ENCODE measurements around the gene CORIN.
A peak's percentile ranks its signal among the peaks of the same experiment; 100 is the strongest.
"Not testable (repeated sequence)": the region's sequence is repeated elsewhere in the genome, so short reads cannot be mapped to it uniquely, and the experiment has no call there.

The CORIN gene

DNA sequence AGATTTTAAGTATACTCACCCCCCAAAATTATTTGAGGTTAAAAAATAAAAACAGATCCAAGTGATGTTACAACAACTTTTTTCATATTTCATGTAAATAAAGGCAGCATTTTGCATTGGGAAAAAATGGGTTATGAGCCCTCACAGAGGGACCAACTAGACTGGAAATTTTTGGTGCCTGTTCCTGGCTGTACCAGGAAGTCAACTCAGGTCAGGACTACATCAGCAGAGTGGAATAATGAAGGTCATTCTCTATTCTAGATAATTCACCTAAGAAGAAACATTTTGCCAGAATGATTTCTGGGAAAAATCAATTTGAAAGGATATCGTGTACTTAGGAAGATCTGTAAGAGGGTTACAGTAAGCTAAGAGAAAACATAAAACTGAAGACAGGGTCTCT lies 66.8 kb downstream of the CORIN start:
- Histone ChIP-seq H3K27ac (no peak overlapping the region), H3K4me1 (peaks cover 0 to 2% (median 0%) of the 10 kb centered on the region in 10 experiments; a peak in 1 of 20 replicates), H3K9me3 (replicated peaks in 1 of 11) (peaks cover 0 to 4% (median 0%) of the 10 kb centered on the region in 11 experiments; a peak in 2 of 22 replicates), H4K20me1 (no peaks in the 10 kb centered on the region), H3K27me3 (no peaks in the 10 kb centered on the region), H3K4me3 (no peak overlapping the region), H3K36me3 (no peaks in the 10 kb centered on the region), H3K9ac (no peak overlapping the region), H3K4me2 (no peak overlapping the region)
- no peak for TF ChIP-seq Cebpa-rat (IDR thresholded peaks at IDR 0.05)

DNA sequence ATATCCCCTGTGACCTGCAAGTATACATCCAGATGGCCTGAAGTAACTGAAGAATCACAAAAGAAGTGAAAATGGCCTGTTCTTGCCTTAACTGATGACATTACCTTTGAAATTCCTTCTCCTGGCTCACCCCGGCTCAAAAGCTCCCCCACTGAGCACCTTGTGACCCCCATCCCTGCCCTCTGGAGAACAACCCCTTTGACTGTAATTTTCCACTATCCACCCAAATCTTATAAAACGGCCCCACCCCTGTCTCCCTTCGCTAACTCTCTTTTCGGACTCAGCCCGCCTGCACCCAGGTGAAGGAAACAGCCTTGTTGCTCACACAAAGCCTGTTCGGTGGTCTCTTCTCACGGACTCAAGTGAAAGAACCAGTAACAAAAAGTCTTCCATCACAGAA lies 69.9 kb downstream of the CORIN start:
- not testable (repeated sequence) for H3K27me3 ChIP-seq; H3K4me1 ChIP-seq; H3K9me3 ChIP-seq (replicated peaks in 1 of 11); H3K36me3 ChIP-seq; H3K4me3 ChIP-seq; H3K4me2 ChIP-seq; H4K20me1 ChIP-seq; H3K27ac ChIP-seq; H3K9ac ChIP-seq

DNA sequence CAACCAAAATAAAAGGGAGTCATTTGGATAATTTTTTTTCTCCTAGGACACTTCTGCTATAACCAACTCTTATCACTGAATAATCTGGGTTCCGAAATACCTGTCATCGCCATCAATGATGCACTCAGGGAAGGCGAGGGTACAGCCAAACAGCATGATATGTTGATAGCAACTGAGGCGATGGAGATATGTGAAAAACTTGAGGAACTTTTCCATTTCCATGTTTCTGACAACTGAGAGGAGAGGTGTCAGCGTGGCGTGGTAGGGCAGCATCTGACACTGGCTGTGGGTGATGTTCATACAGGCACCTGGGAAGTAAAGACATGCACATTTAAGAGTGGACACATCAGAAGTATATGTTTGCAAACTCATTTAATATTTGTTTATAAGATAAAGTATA lies 74.6 kb downstream of the CORIN start:
- Histone ChIP-seq H3K36me3 (no peaks in the 10 kb centered on the region), H3K9me3 (replicated peaks in 1 of 11) (peaks cover 7 to 18% (median 9%) of the 10 kb centered on the region in 11 experiments; a peak in 18 of 22 replicates), H3K4me2 (no peak overlapping the region), H3K4me1 (no peaks in the 10 kb centered on the region), H4K20me1 (no peaks in the 10 kb centered on the region), H3K4me3 (no peak overlapping the region), H3K27me3 (no peaks in the 10 kb centered on the region), H3K27ac (no peak overlapping the region), H3K9ac (no peak overlapping the region)
- TF ChIP-seq Cebpa-rat (IDR thresholded peaks at IDR 0.05): no peak

DNA sequence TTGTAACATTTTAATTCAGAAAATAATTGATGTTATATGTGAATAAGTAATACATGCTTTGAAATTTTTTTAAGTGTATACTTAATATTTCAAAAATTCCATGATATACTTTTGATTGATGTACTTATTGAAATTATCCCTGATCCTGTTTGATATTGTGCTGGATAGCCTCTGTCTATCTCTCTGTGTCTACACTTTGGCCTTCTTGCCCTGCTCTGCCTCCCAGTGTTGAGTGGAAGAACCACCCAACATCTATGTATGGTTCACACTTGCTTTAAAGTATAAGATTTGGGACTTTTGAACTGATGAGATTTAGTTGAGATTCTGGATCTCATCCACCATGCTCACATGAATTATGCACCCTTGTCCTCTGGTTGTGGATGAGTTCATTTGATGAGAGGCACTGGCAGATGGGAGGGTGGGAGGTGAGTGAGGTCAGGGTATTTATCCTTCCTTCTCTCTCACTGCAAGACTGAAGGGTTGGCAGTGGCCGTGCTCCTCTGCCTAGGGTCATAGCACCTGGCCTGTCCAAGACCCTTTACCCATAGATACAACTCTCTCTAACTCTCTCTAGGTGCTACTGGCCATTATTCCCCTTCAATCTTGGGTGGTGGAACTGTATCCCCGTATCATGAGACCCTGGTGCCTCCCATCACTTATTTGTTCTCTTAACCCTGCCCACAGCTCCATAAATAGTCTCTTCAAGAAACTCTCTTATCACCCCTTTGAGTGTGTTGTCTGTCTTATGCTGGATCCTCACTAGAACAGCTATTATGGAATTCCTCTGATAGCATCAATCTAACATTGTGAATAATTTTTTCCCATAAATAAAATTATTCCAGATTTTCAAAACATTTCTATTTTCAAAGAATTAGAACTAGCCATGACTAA lies 75.2 kb downstream of the CORIN start:
- H3K27ac ChIP-seq: no peak overlapping the region
- H3K4me1 ChIP-seq: no peaks in the 10 kb centered on the region
- no peaks in the 10 kb centered on the region for H3K27me3 ChIP-seq
- no peak overlapping the region for H3K4me2 ChIP-seq
- H3K9ac ChIP-seq: no peak overlapping the region
- H3K36me3 ChIP-seq: no peaks in the 10 kb centered on the region
- peaks cover 8 to 22% (median 11%) of the 10 kb centered on the region in 11 experiments; a peak in 18 of 22 replicates for H3K9me3 ChIP-seq (replicated peaks in 1 of 11)
- H4K20me1 ChIP-seq: no peaks in the 10 kb centered on the region
- no peak for TF ChIP-seq Cebpa-rat (IDR thresholded peaks at IDR 0.05)
- H3K4me3 ChIP-seq: no peak overlapping the region

DNA sequence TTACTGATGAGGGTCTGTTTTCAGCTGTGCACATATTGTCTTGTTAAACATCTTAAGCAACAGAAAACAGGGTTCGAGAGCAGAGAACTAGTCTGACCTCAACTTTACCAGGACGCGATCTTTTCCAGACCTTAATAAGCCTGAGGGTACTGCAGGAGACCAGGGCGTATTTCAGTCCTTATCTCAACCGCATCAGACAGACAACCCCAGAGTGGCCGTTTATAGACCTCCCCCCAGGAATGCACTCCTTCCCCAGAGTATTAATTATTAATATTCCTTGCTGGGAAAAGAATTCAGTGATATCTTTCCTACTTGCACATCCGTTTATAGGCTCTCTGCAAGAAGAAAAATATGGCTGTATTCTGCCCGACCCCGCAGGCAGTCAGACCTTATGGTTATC lies 84.6 kb downstream of the CORIN start:
- not testable (repeated sequence) for H4K20me1 ChIP-seq, H3K27me3 ChIP-seq, H3K9ac ChIP-seq, H3K4me2 ChIP-seq, H3K4me3 ChIP-seq, H3K27ac ChIP-seq, H3K36me3 ChIP-seq
- Histone ChIP-seq H3K9me3 (replicated peaks in 1 of 11) (peaks cover 21 to 36% (median 28%) of the 10 kb centered on the region in 11 experiments), H3K4me1 (peaks cover 0 to 22% (median 15%) of the 10 kb centered on the region in 10 experiments; a peak in 11 of 20 replicates)

DNA sequence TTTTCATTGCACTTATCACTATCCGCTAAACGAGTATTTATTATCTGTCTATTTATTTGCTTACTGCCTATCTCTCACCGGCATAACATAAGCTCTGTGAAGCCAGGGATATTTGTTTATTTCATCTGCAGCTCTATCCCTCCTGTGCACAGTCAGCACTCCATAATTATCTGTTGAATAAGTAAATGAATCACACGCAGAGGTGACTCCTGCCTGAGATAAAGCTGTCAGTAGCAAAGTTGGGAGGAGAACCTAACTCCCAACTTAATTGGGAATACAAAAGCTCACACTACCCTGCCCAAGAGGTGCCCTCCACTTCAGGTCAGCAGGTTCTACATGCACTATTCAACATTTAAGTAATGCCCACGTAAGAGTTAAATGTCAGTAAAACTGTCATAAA lies 85.7 kb downstream of the CORIN start:
- no peak for TF ChIP-seq Cebpa-rat (IDR thresholded peaks at IDR 0.05)
- Histone ChIP-seq H3K4me3 (no peak overlapping the region), H3K9me3 (replicated peaks in 1 of 11) (peaks cover 19 to 31% (median 26%) of the 10 kb centered on the region in 11 experiments), H3K27ac (no peak overlapping the region), H3K36me3 (no peaks in the 10 kb centered on the region), H4K20me1 (no peaks in the 10 kb centered on the region), H3K4me1 (peaks cover 0 to 22% (median 15%) of the 10 kb centered on the region in 10 experiments; a peak in 11 of 20 replicates), H3K27me3 (no peaks in the 10 kb centered on the region), H3K4me2 (no peak overlapping the region), H3K9ac (no peak overlapping the region)

DNA sequence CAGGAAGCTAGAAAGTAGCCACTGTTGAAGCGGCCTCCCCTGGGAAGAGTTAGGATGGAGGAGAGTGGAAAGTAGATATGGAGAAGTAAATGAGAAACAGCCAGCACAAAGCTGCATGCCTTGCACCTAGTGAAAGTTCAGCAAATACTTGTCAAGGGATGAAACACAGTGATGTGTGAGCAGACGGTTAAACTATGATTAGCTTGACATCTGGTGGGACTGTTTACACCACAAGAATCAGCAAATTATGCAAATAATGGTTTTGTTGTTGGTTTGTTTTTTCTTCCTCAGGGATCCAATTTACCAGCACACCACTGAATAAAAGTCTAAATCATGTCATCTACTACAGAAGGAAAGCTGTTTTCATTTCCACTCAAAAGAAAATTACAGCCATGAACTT lies 87.1 kb downstream of the CORIN start:
- H3K4me2 ChIP-seq: peak overlapping the region in 8 of 11 experiments; percentile 0 to 68 (median 46); a peak in 14 of 22 replicates
- no peaks in the 10 kb centered on the region for H3K36me3 ChIP-seq
- H3K4me1 ChIP-seq: peaks cover 0 to 22% (median 15%) of the 10 kb centered on the region in 10 experiments; a peak in 11 of 20 replicates
- no peaks in the 10 kb centered on the region for H3K27me3 ChIP-seq
- no peak overlapping the region for H3K9ac ChIP-seq
- no peak overlapping the region for H3K4me3 ChIP-seq
- H3K9me3 ChIP-seq (replicated peaks in 1 of 11): peaks cover 19 to 31% (median 26%) of the 10 kb centered on the region in 11 experiments
- no peak for TF ChIP-seq Cebpa-rat (IDR thresholded peaks at IDR 0.05)
- H3K27ac ChIP-seq: no peak overlapping the region
- no peaks in the 10 kb centered on the region for H4K20me1 ChIP-seq

DNA sequence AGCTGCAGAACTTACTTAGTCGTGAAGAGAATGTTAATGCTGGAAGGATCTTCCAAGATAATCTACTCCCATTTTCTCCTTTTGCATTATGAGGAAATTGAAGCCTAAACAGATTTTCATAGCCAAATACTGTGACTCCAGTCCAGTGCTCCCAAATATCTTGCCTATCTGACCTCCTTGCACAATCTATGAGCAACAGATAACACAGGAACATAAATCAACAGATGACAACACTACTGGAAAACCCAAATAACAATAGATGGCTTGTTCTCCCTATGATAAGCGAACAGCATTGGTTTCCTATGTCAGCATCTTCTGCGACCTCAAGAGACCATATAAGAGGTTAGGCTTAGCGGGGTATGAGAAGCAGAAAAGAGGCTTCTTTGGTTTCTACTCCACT lies 88.0 kb downstream of the CORIN start:
- TF ChIP-seq Cebpa-rat (IDR thresholded peaks at IDR 0.05): no peak
- no peak overlapping the region for H3K4me3 ChIP-seq
- no peak overlapping the region for H3K27ac ChIP-seq
- H3K4me1 ChIP-seq: peaks cover 0 to 22% (median 15%) of the 10 kb centered on the region in 10 experiments; a peak in 11 of 20 replicates
- H3K9me3 ChIP-seq (replicated peaks in 1 of 11): peaks cover 19 to 31% (median 26%) of the 10 kb centered on the region in 11 experiments
- H3K36me3 ChIP-seq: no peaks in the 10 kb centered on the region
- no peak overlapping the region for H3K9ac ChIP-seq
- no peaks in the 10 kb centered on the region for H4K20me1 ChIP-seq
- no peaks in the 10 kb centered on the region for H3K27me3 ChIP-seq
- H3K4me2 ChIP-seq: peak overlapping the region in 5 of 11 experiments; percentile 27 to 68 (median 55); a peak in 7 of 22 replicates

DNA sequence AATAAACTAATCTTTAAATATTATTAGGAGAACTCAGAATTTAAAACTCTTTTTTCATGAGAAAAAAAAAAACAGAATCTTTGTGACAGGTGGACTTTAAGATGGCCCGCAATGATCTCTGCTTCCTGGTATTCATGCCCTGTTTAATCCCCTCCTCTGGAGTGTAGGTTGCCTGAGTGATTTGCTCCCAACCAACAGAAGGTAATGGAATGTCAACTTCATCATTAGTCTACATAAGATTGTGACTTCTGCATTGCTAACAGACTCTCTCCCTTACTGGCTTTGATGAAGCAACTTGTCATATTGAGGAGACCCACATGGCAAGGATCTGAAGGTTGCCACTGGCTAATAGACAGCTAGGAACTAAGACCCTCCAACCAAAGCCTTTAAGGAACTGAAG lies 88.8 kb downstream of the CORIN start:
- H3K4me3 ChIP-seq: no peak overlapping the region
- TF ChIP-seq Cebpa-rat (IDR thresholded peaks at IDR 0.05): no peak
- H3K27me3 ChIP-seq: no peaks in the 10 kb centered on the region
- H3K27ac ChIP-seq: no peak overlapping the region
- H3K4me2 ChIP-seq: no peak overlapping the region
- H3K36me3 ChIP-seq: no peaks in the 10 kb centered on the region
- H4K20me1 ChIP-seq: no peaks in the 10 kb centered on the region
- no peak overlapping the region for H3K9ac ChIP-seq
- peaks cover 0 to 22% (median 15%) of the 10 kb centered on the region in 10 experiments; a peak in 11 of 20 replicates for H3K4me1 ChIP-seq
- peaks cover 14 to 26% (median 22%) of the 10 kb centered on the region in 11 experiments for H3K9me3 ChIP-seq (replicated peaks in 1 of 11)
